ENCODE results near the gene SLFN13. TPM values are rescaled to one million over a fixed set of nuclear protein-coding genes. Genes with fewer than 3 reads are reported as not detected.

Gene SLFN13
- total and polyA plus RNA-seq, 2 of the 4 experiments (the other 2 are of a cell fraction): 1.7 to 3.9 TPM

- no peak overlapping the region for H3K4me2 ChIP-seq (ENCODE audit: low read depth, low read length)
- H3K9me3 ChIP-seq (ENCODE audit: control insufficient read depth, insufficient read depth, low read length): peaks cover 5% of the 10 kb centered on the region; the same call in 1 of the 2 replicates
- no peak overlapping the region for H4K8ac ChIP-seq (ENCODE audit: low read depth in 2 of 2, low read length in 2 of 2)
- intact Hi-C loops (cut with micrococcal nuclease): no loop called here
- H3K4me3 ChIP-seq (ENCODE audit: insufficient read depth, low read depth, low read length): no peak overlapping the region
- ATAC-seq (ENCODE audit: low read depth) (no peak), DNase-seq (no peak)
- H2BK120ac ChIP-seq (ENCODE audit: low read depth, low read length): no peak overlapping the region
- H3K18ac ChIP-seq (ENCODE audit: low read depth, low read length): no peak overlapping the region
- no peaks in the 10 kb centered on the region for H3K36me3 ChIP-seq (ENCODE audit: control insufficient read depth, insufficient read depth, low read length)
- no peaks in the 10 kb centered on the region for H3K79me1 ChIP-seq (ENCODE audit: low read depth in 1 of 2, low read length in 2 of 2)
- no peak overlapping the region for H2AFZ ChIP-seq (replicated peaks; ENCODE audit: low read length, poor library complexity)
- H3K9me1 ChIP-seq (ENCODE audit: insufficient read depth, low read length): no peaks in the 10 kb centered on the region
- H2BK20ac ChIP-seq (ENCODE audit: low read depth, low read length): no peak overlapping the region
- no peak overlapping the region for H3K56ac ChIP-seq (ENCODE audit: extremely low read depth, insufficient read depth, low read length)
- H3K27ac ChIP-seq (ENCODE audit: insufficient read depth, low read length): no peak overlapping the region
- no peak overlapping the region for H3K14ac ChIP-seq (replicated peaks; ENCODE audit: low read depth, low read length)
- no peak overlapping the region for H4K5ac ChIP-seq (ENCODE audit: low read depth, low read length)
- BruUV-seq (replicated peaks): no TSS peak
- no peak overlapping the region for H2BK15ac ChIP-seq (ENCODE audit: low read depth, low read length)
- in situ Hi-C loops (cut with MboI; ENCODE audit: low sequenced_read_pairs): no loop called here
- CTCF ChIA-PET: no interaction called here
- no peak overlapping the region for H3K23ac ChIP-seq (ENCODE audit: low read depth, low read length)
- no peaks in the 10 kb centered on the region for H4K20me1 ChIP-seq (ENCODE audit: insufficient read depth, low read length)
- POLR2A ChIA-PET (ENCODE audit: unreplicated experiment): no interaction called here
- no peak overlapping the region for H3K9ac ChIP-seq (ENCODE audit: low read depth, low read length)
- no peak overlapping the region for H3K4ac ChIP-seq (ENCODE audit: low read depth, low read length)
- no peak overlapping the region for H2BK5ac ChIP-seq (ENCODE audit: low read depth, low read length, poor library complexity, severe bottlenecking)
- no peak overlapping the region for H2AK5ac ChIP-seq (ENCODE audit: low read depth, low read length)
- H4K91ac ChIP-seq (ENCODE audit: insufficient read depth, low read depth, low read length): no peak overlapping the region
- no peaks in the 10 kb centered on the region for H3K4me1 ChIP-seq (ENCODE audit: control insufficient read depth, insufficient read depth, low read length)
- peaks cover 37% of the 10 kb centered on the region for H3K27me3 ChIP-seq (ENCODE audit: control insufficient read depth, insufficient read depth, low read length)
- no peak overlapping the region for H2AK9ac ChIP-seq (replicated peaks; ENCODE audit: low read depth, low read length, poor library complexity)
- WGBS, 2 experiments (ENCODE audit: extremely low coverage in 2 of 2, insufficient read length in 1 of 2): 50% methylated on average over 2 of the region's 18 CpGs; no CpG with 5 or more reads in 1 of the 2 experiments
- dilution Hi-C loops (cut with HindIII; ENCODE audit: low sequenced_read_pairs, unreplicated experiment): no loop called here
- TF ChIP-seq, protein P1, sequence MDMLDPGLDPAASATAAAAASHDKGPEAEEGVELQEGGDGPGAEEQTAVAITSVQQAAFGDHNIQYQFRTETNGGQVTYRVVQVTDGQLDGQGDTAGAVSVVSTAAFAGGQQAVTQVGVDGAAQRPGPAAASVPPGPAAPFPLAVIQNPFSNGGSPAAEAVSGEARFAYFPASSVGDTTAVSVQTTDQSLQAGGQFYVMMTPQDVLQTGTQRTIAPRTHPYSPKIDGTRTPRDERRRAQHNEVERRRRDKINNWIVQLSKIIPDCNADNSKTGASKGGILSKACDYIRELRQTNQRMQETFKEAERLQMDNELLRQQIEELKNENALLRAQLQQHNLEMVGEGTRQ (IDR thresholded peaks at IDR 0.05; ENCODE audit: low read depth, low read length): no peak
- no peak for TF ChIP-seq CTCF (conservative IDR thresholded peaks at IDR 0.05; ENCODE audit: low read depth, low read length)
- TF ChIP-seq RFX5 (IDR thresholded peaks at IDR 0.05; ENCODE audit: low read depth, low read length): no peak
- no peak for TF ChIP-seq MXI1 (IDR thresholded peaks at IDR 0.05; ENCODE audit: borderline replicate concordance, low read depth, low read length)
- TF ChIP-seq MAFK (IDR thresholded peaks at IDR 0.05; ENCODE audit: low read depth, low read length): no peak
- TF ChIP-seq NFE2L2 (IDR thresholded peaks at IDR 0.05; ENCODE audit: low read depth, low read length): no peak
- TF ChIP-seq RCOR1 (IDR thresholded peaks at IDR 0.05; ENCODE audit: insufficient replicate concordance, low read length): no peak
- TF ChIP-seq CHD1 (IDR thresholded peaks at IDR 0.05; ENCODE audit: low read depth, low read length): no peak
- TF ChIP-seq RAD21 (IDR thresholded peaks at IDR 0.05; ENCODE audit: low read length): no peak
- TF ChIP-seq SMC3 (IDR thresholded peaks at IDR 0.05; ENCODE audit: low read depth, low read length): no peak
- TF ChIP-seq POLR2A (IDR thresholded peaks at IDR 0.05; ENCODE audit: low read depth, low read length): no peak
- no peak for TF ChIP-seq BHLHE40 (IDR thresholded peaks at IDR 0.05; ENCODE audit: low read depth, low read length)
Observed at GRCh38 chr17:35489944-35490343, 41.4 kb upstream of the SLFN13 start.

All from IMR-90 (cell line).